ELF-1 (cell line): ENCODE results near the gene PSMC3.

ENCODE experiments used
- DNase-seq: peaks from one replicate; pipeline ENCODE4 v3.0.0-alpha.2; 2016; ENCODE audit warnings: low read depth, low spot score

PSMC3 gene

DNA sequence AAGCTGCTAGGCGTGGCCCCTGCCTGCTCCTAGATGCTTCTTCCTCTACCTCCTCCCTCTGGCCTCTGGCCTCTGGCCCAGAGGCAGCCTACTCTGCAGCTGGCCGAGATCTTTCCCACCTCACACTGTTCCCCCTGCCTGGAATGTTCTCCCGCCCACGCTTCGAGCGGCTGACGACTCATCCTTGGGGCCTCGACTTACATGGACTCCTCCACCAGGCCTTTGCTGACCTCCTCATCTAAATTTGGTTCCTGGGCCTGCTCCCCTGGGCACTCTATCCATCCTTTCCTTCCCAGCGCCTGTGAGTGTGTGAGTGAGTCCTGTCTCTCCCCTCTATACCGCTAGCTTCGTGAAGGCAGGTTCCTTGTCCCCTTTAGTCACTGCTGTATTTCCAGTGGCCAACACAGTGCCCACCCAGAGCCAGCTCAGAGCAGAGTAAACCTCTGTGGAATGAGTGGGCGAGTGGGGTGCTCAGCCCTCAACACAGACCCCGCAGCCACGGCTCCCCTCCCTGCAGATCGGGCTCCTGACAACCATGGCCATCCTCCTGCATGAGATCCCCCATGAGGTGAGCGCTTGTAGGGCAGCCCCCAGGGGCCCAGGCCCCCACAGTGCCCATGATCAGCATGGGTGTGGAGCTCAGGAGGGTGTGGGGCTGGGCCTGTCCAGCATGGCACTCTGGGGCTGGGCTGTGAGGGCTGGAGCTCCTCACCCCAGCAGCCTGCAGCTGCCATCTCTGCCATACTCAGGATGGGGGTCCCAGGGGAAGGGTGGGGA, 12.1 kb downstream of the PSMC3 start:
- DNase-seq: no peak

DNA sequence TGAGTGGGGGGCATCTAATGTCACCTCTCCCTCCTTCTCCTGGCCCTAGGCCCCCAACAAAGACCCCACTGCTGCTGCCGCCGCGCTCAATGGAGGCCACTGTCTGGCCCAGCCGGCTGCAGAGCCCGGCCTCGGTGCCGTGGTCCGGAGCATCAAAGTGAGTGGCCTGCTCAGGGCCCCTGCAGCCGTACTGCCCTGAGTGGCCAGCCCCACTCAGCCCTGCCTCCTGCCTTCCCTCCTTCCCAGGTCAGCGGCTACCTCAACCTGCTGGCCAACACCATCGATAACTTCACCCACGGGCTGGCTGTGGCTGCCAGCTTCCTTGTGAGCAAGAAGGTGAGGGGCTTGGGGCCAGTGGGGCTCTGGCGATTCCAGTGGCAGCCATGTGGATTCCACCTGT, 12.9 kb downstream of the PSMC3 start:
- DNase-seq: no peak

DNA sequence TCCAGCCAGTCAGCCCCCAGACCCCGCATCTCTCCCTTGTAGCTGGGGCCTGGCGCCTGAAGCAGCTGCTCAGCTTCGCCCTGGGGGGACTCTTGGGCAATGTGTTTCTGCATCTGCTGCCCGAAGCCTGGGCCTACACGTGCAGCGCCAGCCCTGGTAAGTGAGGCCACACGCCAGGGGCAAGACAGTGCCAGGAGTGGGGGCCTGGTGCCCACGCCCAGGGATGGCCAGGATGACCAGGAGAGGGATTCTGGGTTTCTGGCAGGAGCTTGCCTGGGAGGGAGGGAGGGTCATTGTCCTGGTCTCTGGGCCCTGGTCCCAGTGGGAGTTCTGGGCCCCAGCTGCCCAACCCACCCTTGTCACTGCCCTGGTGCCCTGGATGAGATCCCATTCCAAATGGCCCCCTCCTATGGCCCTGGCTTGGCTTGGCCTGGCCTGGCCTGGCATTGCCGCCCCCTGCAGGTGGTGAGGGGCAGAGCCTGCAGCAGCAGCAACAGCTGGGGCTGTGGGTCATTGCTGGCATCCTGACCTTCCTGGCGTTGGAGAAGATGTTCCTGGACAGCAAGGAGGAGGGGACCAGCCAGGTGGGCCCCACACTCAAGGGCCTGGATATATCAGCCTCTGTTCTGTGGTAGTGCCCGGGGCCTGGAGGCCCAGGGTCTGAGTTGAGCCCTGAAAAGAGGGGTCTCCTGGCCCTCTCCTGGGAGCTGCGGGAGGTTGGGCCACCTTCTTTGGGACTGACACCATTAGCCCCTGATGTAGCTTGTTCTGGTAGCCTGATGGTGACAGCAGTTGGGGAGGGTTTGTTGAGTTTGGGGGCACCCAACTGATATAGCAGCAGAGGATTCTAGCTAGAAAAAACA, 14.1 kb downstream of the PSMC3 start:
- peak; percentile 64 for DNase-seq

DNA sequence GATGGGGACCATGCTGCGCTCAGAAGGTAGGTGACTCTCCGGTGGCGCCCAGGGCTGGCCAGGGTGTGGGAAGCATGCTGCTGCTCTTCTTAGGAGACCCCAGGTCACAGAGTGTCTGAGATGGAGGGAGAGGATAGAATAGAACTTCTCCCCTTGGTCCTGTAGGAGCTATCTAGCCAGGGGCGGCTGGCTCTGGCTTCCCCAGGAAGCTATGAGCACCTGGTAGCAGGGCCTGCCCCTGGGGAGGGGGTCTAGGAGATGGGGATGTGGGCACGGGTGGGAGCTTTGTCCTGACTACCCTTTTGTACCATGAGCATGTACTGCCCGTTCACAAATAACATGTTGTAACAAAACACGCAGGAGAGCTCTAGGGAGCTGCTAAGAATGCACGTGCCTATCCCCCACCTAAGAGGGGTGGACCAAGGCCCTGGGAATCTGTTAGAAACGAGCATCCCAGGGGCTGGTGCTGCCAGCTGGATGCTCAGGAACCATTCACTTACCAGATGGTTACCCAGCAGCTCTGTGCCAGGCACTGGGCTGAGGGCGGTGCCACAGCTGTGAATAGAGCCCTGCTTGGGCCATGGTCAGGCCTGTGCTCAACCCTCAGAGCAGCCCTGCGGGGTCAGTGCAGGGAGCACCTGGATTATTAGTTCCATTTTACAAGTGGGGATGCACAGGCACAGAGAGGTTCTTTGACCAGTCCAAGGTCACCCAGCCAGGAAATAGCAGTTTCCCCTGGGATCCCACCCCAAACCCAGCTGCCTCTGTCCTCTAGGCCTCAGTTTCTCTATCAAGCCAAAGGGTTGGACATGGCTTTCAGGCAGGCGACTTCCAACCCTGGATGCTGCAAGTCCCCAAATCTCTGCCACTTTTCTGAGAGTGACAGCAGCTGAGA, 15.6 kb downstream of the PSMC3 start:
- DNase-seq: no peak

DNA sequence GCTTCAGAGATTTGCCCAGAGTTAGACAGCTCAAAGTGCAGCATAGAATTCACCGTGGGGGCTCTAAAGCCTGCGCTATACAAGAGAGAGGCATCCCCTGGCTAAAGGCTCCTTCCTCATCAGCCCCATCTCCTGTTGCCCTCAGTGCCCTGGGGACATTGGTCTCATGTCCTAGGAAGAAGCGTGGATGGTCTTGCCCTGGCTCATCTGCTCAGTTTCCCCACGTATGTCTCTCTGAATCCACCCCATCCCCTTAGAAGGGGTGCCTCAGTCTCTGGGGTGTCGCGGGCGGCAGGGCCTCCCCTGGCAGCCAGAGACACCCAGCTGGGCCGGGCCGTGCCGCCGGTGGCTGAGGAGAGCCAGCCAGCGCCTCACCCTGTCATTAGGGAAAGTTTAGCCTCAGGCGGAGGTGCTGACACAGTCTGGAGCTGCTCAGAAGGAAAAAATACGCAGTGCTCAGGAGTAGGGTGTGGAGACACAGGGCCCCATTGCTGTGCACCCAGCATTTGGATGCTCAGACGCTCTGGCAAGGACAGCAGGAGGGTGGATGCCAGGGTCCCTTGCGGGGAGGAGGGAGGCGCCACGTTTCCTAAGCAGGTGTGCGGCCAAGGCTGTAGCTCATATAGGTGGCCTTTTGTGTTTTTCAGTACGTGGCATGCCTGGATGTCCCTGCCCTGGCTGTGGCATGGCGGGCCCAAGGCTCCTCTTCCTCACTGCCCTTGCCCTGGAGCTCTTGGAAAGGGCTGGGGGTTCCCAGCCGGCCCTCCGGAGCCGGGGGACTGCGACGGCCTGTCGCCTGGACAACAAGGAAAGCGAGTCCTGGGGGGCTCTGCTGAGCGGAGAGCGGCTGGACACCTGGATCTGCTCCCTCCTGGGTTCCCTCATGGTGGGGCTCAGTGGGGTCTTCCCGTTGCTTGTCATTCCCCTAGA, 16.5 kb downstream of the PSMC3 start:
- peak; percentile 61 for DNase-seq

DNA sequence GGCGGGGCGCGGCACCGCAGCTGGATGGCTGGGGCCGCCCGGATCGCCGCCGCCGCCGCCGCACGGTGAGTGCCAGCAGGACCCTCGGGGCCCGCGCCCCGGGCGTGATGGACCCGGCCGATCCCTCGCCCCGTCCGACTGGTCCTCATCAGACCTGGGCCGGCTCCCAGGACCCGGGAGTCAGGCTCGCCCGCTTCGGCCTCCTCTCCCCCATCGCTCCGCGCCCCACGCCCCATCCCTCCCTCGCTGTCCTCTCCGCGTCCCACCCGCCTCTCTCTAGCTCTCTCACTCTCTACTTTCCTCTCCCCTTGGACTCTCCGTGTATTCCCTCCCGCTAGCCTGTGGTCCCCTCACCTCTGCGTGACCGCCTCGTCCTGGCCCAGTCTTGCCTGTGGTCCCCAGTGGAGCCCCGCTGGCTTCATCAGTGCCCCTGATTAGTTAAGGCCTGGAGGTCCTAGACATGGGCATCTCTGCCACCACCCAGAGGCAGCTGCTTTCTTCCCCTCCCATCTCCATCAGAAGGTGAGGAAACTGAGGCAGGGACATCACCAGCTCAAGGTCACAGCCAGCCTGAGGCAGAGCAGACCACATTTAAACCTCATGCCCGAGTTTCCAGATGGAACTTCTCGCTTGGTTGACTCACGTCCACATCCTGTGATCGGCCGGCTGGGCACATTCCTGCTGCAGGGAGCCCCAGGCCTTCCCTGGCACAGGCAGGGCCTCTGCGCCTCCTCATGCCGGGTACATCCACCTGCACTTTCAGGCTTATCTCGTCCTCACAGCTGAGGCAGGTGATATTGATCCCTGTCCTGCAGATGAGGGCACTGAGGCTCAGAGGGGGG, 17.4 kb downstream of the PSMC3 start:
- DNase-seq: peak; percentile 58

DNA sequence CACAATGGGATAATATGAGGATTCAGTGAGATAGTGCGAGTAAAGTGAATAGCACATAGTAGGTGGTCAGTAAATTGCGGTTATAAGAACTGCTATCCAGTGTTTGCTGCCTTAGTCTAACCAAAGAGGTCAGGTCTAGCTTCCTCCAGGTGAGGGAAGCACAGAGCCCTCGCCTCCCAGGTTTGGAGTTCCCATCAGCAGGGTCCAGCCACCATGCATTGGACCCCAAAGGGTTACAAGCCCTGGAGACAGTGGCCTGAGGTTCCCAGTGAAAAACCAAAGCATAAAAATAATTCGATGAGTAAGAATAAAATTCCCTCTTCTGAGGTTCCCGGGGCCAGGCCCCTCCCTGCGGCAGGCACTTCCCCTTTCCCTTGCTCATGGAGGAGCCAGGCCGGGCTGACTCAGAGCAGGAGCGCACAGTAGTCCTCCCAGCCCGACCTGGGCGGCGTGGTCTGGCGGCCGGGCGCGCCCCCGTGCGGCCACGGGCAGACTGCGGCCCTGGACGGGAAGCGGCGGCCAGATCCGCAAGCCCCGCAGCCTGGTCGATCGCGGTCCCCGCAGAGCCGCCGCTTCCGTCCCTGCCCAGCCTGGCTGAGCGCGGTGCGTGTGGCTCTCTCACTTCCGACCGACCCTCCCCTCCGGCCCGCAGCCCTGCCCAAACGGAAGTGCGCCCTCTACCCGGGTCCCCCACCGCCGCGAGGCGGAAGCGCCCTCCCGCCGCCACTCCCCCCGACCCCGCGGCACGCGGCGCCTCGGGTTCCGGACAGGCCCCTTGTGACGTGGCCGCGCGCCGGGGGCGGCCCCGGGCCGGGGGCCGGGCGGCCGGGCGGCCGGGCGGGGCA, 18.3 kb downstream of the PSMC3 start, which contains the start of gene SLC39A13:
Gene SLC39A13, plus strand, starts transcription at position 845 of the 845 bp plus-strand sequence. CDS start 1,505 bp downstream, outside the sequence.
- peak; percentile 97 for DNase-seq

DNA sequence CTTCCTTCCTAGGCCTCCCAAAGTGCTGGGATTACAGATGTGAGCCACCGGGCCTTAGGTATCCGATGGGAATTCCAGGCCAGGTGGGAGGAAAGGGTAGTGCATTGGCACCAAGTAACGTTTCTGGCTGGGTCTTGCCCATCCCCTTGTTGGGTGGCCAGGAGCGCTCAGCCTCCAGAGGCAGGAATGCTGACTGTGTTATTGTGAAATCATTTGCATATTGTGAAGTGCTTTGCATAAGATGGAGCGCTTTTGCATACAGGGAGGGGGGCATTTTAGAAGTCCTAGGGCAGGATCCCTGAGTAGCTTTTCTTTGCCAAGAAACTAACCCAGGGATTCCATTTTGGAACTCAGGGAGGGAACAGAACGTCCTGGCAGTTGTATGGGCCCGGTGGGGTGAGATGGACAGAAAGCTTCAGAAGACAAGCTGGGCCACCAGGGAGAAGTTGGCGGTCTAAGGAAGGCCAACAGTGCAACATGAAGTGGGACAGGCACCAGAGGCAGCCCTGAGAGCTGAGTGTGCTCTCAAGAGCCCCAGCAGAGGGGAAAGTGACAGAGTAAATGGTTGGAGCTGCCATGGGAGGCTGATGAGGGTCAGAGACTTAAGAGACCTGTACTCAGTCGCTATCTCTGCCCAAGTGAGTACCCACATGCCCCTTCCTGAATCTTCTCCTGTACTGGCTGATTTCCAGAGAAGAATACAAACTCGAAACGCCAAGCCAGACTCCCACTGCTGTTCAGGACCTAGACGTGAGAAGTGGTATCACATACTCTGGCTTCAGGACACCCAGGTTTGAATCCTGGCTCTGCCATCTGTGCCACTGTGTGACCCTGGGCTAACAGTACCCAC, 19.1 kb downstream of the PSMC3 start:
- DNase-seq: no peak

DNA sequence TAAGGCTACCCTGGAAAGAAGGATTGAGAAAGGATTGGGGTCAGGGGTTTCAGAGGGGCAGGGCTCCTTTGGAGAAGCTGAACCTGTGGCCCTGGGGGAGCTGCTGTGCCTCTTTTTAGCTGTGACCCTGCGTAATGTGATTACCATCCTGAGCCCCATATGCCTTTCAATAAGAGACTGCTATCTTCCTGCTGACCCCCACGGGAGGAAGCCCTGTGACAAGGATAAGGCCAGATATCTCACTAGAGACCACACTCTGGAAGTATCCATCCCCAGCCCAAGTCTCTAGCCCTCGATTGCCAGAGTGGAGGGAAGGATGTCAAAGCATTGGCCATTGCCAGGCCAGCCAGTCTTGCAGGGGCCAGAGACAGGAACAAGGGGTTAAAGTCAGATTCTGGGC, 22.7 kb downstream of the PSMC3 start:
- no peak for DNase-seq

DNA sequence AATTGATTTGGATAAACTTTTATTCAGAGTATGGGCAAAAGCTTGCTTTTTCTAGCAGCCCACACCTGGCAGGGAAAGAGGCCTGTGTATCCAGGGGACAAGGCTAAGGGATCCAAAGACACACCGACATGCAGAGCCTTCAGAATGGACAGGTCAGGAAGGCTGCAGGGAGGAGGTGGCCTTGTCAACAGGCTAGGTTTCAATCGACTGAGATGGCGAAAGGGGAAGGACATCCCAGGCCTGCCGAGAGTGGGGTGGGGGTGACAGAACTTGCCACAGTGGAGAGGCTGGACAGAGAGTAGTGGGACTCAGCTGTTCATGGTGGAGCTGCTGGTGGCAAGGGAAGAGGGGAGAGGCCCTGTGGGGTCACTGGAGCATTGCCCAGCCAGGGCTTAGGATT, 23.1 kb downstream of the PSMC3 start:
- DNase-seq: no peak

DNA sequence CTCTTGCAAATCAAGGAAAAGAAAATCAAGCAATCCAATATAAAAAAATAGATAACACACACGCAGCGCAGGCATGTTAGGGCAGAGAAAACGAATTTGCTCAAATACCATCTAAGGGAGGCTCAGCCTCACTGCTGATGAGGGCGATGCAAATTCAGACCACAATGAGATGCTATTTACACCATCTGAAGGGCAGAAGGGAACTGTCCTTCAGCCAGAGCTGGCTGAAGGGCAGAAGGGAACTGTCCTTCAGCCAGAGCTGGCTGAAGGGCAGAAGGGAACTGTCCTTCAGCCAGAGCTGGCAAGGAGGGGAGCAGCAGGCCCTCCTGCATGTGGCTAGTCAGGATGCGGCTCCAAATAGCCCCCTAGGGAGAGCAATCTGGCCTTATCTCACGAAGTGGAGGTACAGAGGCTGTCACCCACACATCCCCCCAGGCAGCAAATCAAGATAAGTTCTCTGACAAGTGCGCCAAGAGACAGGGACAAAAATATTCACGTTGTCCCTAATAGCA, 25.4 kb downstream of the PSMC3 start:
- peak; percentile 35 for DNase-seq

DNA sequence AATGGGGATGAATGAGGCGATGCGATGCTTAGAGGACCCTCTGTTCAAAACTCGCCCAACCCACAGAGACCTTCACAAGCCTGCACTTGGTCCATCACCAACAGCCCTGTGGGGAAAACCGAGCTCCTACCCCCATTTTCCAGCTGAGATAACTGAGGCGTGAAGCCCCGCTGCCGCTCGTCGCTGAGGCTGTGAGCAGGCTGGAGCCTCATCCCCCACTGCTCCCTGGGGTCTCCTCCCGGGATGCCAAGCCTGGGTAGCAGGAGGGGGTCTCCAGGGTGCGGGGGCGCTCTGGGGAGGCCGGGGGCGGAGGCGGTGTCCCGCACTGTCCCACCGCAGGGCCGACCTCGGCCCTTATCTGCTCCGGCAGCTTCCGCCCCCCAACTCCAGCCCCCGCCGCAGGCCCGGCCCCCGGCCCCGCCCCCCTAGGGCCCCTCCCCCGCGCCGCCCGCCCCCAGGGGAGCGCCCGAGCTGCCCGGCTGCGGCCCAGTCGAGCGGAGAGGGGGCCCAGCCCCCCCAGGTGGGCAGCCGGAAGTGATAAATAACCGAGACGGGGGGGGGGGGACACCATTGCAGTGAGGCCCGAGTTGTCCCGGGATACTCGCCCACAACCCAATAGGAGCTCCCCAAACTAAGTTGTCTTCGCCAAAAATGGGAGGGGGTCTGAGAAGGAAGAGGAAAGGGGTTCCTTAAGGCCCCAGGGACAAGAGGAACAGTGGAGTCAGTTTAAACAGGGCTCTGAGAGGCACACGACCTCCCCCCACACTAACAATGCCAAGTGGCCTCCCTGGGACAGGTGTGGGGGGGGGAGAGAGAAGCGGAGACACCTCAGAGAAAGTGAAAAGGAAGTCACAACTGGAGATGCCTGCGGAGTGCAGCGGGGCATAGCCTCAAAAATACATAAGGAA, 26.1 kb downstream of the PSMC3 start:
- DNase-seq: peak; percentile 34

DNA sequence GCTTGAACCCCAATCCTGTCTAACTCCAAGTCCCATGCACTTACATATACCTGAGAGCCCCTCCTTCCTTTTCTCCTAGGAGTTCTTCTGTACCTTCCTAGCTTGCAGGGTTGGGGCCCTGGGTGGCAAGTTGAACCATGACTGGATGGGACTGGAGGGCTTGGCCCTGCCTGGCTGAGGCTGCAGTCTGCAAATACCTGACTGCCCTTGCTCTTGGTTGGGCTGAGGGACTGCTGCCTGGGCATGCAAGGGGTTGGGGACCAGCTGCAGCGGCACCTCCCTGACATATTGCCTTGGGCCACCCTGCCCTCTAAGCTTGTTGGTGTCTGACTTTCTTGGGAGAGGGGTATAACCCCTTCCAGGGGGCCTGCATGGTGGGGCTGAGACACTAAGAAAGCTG, 27.7 kb downstream of the PSMC3 start:
- peak; percentile 41 for DNase-seq

DNA sequence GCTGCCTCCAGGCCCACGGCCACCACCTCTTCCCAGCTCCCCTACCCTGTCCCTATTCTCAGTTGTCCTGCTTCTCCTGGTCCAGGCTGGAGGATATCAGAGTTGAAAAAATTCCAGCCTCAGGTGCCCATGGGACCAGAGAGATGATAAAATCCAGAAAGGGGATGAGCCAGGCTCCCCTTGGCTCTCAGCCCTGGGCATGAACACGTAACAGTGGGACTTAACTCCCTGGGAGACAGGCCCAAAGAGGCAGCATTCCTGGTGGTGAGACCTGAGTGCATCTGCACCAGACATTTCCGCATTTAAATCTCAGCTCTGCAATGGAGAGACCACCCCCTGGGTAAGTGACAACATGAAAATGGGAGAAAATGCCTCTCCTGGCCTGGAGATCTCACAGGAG, 28.2 kb downstream of the PSMC3 start:
- no peak for DNase-seq

DNA sequence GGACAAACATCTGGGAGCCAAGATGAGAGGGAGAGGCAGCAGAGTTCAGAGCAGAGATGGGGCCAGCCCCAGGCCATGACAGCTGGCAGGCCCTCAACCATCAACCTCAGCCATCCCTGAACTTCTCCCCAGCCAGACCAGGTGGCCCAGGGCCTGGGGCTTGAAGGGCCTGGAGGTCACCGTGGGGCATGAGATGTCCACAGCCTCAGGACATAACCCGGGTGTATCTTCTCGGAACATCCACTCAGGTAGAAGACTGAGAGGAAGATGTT, 30.3 kb downstream of the PSMC3 start:
- no peak for DNase-seq

DNA sequence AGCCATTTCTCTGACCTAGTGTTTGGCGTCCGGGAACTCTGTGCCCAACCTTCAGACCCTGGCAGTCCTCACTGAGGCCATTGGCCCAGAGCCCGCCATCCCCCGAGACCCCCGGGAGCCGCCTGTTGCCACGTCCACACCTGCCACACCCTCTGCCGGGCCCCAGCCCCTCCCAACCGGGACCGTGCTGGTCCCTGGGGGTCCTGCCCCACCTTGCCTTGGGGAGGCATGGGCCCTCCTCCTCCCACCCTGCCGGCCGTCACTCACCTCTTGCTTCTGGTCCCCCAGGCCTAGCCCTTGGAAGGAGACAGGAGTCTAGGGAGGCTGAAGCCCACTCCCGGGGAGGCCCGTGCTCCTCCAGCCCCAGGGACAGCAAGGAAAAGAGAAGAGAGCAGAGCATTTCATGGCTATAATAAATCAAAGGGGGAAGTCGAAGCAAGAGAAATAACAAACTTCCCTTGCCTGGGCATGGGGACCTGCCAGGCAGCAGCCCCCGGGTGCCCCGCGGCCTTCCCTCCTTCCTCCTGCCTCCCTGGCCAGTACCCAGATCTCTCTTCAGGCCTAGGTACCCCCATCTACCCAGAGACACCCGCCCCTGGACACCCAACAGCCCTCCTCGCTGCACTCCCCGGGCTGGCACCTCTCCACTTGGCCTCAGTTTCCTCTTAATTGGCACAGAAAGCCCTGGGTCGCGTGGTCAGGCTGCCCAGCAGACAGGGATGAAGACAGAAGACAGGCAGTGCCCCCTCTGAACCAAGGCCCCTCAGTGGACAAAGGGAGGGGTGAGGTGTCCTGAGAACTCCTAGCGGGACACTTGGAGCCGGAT, 30.8 kb downstream of the PSMC3 start:
- DNase-seq: no peak
